Lower lobe of right lung (tissue), 2 donors: Measurements from ENCODE around the gene GADD45A. TPM values are rescaled to one million over a fixed set of nuclear protein-coding genes. Genes with fewer than 3 reads are reported as not detected.

ENCODE experiments used
- ATAC-seq, 2 donors: fragments of 200-7000 bp; cut with Tn5 transposase; one replicate each; pipeline ENCODE4 v1.9.1; 2020 to 2022; ENCODE audit warnings: mild to moderate bottlenecking in 2 of 2, moderate library complexity in 2 of 2
- DNase-seq: peaks from one replicate; pipeline ENCODE4 v3.0.0-alpha.2; 2020
- H3K27ac ChIP-seq: fragments of 200-600 bp; one replicate; pipeline ENCODE4 v1.8.0; 2022
- H3K27me3 ChIP-seq: fragments of 200-600 bp; one replicate; pipeline ENCODE4 v1.8.0; 2022; ENCODE audit warnings: low read depth
- H3K36me3 ChIP-seq: fragments of 200-600 bp; one replicate; pipeline ENCODE4 v1.8.0; 2022; ENCODE audit warnings: mild to moderate bottlenecking
- H3K4me1 ChIP-seq: fragments of 200-600 bp; one replicate; pipeline ENCODE4 v1.8.0; 2022
- H3K4me3 ChIP-seq: fragments of 200-600 bp; one replicate; pipeline ENCODE4 v1.8.0; 2022; ENCODE audit warnings: mild to moderate bottlenecking
- H3K9me3 ChIP-seq: fragments of 200-600 bp; one replicate; pipeline ENCODE4 v1.8.0; 2022
- intact Hi-C: fragments of 100-400 bp; cut with DNase I; formaldehyde crosslinking; loops from one replicate; pipeline ENCODE4 v1.11.0; 2022
- long read RNA-seq: library from polyadenylated mRNA; unstranded; transcript quantifications from one replicate; pipeline ENCODE4 v2.0.0, GENCODE V29; 2021
- total RNA-seq: library from RNA; stranded (reverse); fragmentation: NEBNext Ultra II Directional; extraction: Animal tissue kit (Norgen Biotek cat#: 25700); gene quantifications from one replicate; pipeline ENCODE4 v1.2.1, GENCODE V29; 2021
- TF ChIP-seq, protein P1 (sequence below): fragments of 200-600 bp; IDR thresholded peaks from one replicate; pipeline ENCODE4 v1.8.0; 2022; ENCODE audit warnings: antibody characterized with exemption, mild to moderate bottlenecking
- donor health status: DM: no; HTN: yes; CAD: no; lungs with severe emphysema.

The GADD45A gene, protein sequence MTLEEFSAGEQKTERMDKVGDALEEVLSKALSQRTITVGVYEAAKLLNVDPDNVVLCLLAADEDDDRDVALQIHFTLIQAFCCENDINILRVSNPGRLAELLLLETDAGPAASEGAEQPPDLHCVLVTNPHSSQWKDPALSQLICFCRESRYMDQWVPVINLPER
- 13.6 TPM for total RNA-seq
- long read RNA-seq, transcript GADD45A-202 (4 exons, 1,496 nt) = major isoform, 14 of 20 reads
- long read RNA-seq, partial matches to known transcripts = 3 of 20 reads
- long read RNA-seq, other reads (novel, unspliced or antisense) = 3 of 20 reads

DNA sequence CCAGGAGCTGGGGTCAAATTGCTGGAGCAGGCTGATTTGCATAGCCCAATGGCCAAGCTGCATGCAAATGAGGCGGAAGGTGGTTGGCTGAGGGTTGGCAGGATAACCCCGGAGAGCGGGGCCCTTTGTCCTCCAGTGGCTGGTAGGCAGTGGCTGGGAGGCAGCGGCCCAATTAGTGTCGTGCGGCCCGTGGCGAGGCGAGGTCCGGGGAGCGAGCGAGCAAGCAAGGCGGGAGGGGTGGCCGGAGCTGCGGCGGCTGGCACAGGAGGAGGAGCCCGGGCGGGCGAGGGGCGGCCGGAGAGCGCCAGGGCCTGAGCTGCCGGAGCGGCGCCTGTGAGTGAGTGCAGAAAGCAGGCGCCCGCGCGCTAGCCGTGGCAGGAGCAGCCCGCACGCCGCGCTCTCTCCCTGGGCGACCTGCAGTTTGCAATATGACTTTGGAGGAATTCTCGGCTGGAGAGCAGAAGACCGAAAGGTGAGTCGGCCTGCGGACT lies at the start of gene GADD45A:
GADD45A (plus strand) TSS at position 135 of the 491 bp plus-strand sequence; CDS start at position 429, 294 bp downstream.
- TF ChIP-seq, protein P1, sequence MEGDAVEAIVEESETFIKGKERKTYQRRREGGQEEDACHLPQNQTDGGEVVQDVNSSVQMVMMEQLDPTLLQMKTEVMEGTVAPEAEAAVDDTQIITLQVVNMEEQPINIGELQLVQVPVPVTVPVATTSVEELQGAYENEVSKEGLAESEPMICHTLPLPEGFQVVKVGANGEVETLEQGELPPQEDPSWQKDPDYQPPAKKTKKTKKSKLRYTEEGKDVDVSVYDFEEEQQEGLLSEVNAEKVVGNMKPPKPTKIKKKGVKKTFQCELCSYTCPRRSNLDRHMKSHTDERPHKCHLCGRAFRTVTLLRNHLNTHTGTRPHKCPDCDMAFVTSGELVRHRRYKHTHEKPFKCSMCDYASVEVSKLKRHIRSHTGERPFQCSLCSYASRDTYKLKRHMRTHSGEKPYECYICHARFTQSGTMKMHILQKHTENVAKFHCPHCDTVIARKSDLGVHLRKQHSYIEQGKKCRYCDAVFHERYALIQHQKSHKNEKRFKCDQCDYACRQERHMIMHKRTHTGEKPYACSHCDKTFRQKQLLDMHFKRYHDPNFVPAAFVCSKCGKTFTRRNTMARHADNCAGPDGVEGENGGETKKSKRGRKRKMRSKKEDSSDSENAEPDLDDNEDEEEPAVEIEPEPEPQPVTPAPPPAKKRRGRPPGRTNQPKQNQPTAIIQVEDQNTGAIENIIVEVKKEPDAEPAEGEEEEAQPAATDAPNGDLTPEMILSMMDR = no peak
- Histone ChIP-seq H3K4me3 (peak within 1 kb of the TSS; percentile 93), H3K9me3 (no peaks in the 10 kb centered on the region), H3K27ac (peak within 1 kb of the TSS; percentile 94), H3K36me3 (peaks cover 26% of the 10 kb centered on the region), H3K4me1 (peaks cover 16% of the 10 kb centered on the region), H3K27me3 (no peaks in the 10 kb centered on the region)
- peak; percentile 99 for DNase-seq
- intact Hi-C loops = no loop called here
- peak; percentile 95 to 97 for ATAC-seq

DNA sequence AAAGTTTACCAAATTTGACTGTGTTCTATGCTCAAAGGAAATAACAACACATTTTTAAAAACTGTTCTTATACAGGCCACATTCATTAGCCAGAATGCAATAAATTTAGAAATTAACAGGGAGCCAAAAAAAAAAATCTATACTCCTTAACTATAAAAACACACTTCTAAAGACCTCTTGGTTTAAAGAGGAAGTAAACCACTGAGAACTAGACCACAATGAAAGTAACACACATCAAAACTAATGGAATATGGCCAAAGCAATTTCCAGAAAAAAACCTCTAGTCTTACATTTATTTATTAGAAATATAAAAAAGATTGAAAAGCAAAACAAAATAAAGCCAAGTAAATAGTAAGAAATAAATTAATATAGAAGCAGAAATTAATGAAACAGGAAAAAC lies 48.9 kb upstream of the GADD45A start:
- no peak overlapping the region for H3K27ac ChIP-seq
- no peaks in the 10 kb centered on the region for H3K9me3 ChIP-seq
- TF ChIP-seq, protein P1 = no peak
- no peaks in the 10 kb centered on the region for H3K36me3 ChIP-seq
- H3K4me1 ChIP-seq = no peaks in the 10 kb centered on the region
- no peak overlapping the region for H3K4me3 ChIP-seq
- no peaks in the 10 kb centered on the region for H3K27me3 ChIP-seq
- intact Hi-C loops = no loop called here
- no peak for ATAC-seq
- DNase-seq = no peak

DNA sequence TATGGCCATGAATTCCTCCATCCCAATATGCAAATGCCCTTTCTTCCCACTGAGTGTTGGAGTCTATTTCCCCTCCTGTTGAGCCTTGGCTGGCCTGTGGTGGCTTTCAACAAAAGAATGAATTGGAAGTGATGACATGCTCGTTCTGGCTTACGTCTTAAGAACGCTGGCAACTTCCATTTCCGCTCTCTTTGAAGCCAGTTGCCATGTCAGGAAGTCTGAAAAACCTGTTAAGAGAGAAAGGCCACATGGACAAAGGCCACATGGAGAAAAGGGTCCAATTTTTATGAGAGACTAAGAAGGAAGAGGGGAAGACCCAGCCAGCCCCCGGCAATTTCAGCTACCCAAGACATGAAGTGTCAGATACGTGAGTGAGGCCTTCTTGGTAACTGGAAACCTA lies 45.6 kb upstream of the GADD45A start:
- intact Hi-C loops = no loop called here
- H3K36me3 ChIP-seq = no peaks in the 10 kb centered on the region
- no peaks in the 10 kb centered on the region for H3K27me3 ChIP-seq
- TF ChIP-seq, protein P1 = no peak
- no peak overlapping the region for H3K27ac ChIP-seq
- DNase-seq (no peak), ATAC-seq (no peak)
- H3K9me3 ChIP-seq = no peaks in the 10 kb centered on the region
- no peaks in the 10 kb centered on the region for H3K4me1 ChIP-seq
- H3K4me3 ChIP-seq = no peak overlapping the region

DNA sequence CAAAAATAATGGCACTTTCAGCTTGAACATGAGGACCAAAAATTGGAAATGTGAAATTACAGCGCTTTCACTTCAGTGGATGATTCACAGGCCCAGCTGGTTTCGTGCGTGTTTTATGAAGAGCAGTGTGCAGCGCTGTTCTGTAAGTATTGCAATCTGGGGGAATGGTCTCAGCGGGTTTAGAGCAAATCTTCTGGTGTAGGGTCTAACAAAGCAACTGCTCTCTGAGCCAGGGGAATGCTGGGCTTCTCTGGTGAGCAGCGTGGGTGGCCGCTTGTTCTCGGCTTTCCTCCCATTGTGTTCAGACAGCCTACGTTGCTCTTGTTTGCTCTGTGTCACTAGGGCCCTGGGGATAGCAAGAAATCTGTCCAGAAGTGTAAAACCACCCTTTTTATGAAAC lies 42.4 kb upstream of the GADD45A start:
- TF ChIP-seq, protein P1 = no peak
- ATAC-seq (no peak), DNase-seq (no peak)
- Histone ChIP-seq H3K36me3 (no peaks in the 10 kb centered on the region), H3K9me3 (no peaks in the 10 kb centered on the region), H3K27ac (no peak overlapping the region), H3K4me3 (no peak overlapping the region), H3K4me1 (peaks cover 19% of the 10 kb centered on the region), H3K27me3 (no peaks in the 10 kb centered on the region)
- intact Hi-C loops = no loop called here

DNA sequence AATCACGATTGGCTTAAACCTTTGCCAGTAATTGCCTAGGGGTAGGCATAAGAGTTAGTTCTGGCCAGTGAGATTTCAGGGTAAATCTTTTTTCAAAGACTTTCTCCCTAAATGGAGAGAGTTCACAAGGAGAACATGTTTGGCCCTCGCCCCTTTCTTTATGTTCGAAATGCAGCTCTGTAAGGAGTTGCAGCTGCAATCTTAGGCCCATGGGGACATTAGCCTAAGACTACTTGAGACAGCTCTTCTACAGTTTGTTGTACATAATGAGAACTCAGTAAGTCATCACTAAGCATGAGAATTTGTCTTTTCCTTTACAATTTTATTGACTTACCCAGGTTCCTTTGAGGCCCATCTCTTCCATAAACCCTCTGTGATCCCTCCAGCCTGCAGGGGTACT lies 40.4 kb upstream of the GADD45A start:
- DNase-seq (no peak), ATAC-seq (no peak)
- intact Hi-C loops = no loop called here
- no peaks in the 10 kb centered on the region for H3K27me3 ChIP-seq
- no peaks in the 10 kb centered on the region for H3K9me3 ChIP-seq
- H3K27ac ChIP-seq = no peak overlapping the region
- peaks cover 19% of the 10 kb centered on the region for H3K4me1 ChIP-seq
- H3K36me3 ChIP-seq = no peaks in the 10 kb centered on the region
- TF ChIP-seq, protein P1 = no peak
- H3K4me3 ChIP-seq = no peak overlapping the region
